ENCODE measurements around the gene SCN4A.

GRCh38 chr17:63984236-63984635 is 11.5 kb upstream of the SCN4A start:
- TF ChIP-seq, protein P1, sequence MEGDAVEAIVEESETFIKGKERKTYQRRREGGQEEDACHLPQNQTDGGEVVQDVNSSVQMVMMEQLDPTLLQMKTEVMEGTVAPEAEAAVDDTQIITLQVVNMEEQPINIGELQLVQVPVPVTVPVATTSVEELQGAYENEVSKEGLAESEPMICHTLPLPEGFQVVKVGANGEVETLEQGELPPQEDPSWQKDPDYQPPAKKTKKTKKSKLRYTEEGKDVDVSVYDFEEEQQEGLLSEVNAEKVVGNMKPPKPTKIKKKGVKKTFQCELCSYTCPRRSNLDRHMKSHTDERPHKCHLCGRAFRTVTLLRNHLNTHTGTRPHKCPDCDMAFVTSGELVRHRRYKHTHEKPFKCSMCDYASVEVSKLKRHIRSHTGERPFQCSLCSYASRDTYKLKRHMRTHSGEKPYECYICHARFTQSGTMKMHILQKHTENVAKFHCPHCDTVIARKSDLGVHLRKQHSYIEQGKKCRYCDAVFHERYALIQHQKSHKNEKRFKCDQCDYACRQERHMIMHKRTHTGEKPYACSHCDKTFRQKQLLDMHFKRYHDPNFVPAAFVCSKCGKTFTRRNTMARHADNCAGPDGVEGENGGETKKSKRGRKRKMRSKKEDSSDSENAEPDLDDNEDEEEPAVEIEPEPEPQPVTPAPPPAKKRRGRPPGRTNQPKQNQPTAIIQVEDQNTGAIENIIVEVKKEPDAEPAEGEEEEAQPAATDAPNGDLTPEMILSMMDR (conservative IDR thresholded peaks at IDR 0.05; ENCODE audit: low read depth, low read length): no peak
- TF ChIP-seq EZH2 (IDR thresholded peaks at IDR 0.05; ENCODE audit: low read length, unreplicated experiment): no peak

Measured in PC-3 (cell line).